Left hindlimb (tissue), 1 donor: ENCODE results near the gene MLST8.
A peak's percentile ranks its signal among the peaks of the same experiment; 100 is the strongest.
"Not testable (repeated sequence)": the region's sequence is repeated elsewhere in the genome, so short reads cannot be mapped to it uniquely, and the experiment has no call there.

Experiments
- DNase-seq: peaks from one replicate; pipeline ENCODE4 v3.0.0-alpha.2; 2018

The MLST8 gene

DNA sequence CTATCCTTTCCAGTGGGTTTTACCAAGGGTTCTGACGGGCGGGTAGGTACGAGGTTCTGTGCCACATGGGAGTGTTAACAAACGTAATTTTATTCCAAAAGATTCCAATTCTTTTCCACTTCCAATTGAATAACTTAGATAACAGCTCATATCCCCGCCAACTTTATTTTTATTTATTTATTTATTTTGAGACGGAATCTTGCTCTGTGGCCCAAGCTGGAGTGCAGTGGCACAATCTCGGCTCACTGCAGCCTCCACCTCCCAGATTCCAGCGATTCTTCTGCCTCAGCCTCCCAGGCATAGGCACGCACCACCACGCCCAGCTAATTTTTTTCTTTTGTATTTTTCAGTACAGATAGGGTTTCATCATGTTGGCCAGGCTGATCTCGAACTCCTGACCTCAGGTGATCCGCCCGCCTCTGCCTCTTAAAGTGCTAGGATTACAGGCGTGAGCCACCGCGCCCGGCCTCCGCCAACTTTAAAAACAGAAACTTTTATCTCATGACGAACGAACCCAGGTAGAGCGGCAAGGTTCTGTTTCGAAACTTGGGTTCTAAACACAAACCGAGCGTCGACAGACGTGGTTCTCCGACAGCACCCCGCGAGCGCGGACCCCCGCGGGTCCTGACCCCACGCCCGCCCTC lies 45.5 kb downstream of the MLST8 start:
- peak; percentile 29 for DNase-seq

DNA sequence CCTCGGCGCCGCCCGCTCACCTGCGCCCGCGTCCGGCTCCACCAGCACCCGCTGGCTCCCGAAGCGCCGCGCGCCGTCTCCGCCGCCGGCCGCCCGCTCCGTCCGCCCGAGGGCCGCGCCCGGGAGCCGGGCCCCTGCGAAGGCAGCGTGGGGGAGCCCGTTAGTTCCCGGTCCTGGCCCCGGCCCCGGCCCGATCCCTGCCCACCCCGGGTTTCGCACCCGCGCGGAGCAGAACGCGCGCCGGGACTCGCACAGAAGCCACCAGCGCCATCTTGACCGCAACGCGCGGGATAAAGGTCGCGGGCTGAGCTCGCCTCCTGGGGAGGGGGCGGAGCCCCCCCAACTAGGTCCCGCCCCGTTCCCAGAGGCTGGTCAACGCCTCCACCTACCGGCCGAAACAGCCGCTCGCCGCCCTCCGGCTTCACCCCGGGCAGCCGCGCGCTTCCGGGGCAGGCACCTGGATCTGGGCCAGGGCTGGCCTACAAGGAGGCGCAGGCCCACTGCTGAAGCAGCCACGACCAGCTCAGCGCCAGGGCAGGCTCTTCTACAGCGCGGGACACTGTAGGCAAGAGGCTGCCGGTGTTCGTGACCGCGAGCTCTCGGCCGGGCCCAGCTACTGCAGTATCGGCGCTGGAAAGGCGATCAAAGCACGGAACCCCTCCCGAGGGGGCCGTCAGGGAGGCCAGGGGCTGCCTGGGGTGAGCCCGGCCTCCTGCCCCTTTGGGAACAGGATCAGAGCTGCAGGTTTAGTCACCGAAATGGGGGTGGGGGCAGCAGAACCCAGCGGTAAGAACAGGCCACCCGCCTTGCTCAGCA lies 46.2 kb downstream of the MLST8 start, which contains the start of gene ECI1:
Gene ECI1, minus strand, starts transcription at position 292 of the 816 bp plus-strand sequence. Its CDS starts 21 bp downstream, at position 271.
- DNase-seq, result peak; percentile 96

DNA sequence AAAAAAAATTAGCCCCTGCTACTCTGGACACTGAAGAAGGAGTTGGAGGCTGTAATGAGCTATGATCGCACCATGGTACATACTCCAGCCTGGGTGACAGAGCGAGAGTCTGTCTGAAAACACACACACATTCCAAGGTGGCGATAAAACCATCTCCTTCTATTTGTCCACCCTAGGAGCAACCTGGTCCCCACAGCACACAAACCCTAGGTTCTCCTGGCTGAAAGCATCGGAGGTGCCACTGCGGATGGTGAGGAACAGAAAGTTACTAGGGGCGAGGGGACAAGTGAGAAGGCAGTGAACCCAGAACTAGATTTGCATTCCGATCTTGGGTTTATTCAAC lies 47.5 kb downstream of the MLST8 start:
- DNase-seq, result no peak

DNA sequence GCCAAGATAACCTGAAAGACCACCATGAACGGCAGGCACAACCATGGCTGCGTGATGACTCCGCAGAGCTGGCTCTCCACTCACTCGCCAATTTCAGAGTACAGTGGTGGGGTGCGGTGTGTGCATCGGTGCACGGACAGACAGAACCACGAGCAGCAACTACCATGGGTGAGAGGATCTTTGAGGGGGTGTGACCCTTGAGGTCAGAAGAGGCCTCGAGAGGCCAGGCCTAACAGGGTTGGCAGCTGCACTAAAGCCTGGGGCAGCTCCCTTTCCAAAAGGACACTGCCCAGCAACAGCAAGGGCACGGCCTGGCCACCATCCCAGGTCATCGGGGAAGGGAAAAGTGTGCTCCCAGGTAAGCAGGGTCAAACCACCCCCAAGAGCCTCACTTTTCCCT lies 48.0 kb downstream of the MLST8 start:
- DNase-seq, result peak; percentile 27

GRCh38 chr16:2256531-2257140 lies 51.4 kb downstream of the MLST8 start:
- no peak for DNase-seq

DNA sequence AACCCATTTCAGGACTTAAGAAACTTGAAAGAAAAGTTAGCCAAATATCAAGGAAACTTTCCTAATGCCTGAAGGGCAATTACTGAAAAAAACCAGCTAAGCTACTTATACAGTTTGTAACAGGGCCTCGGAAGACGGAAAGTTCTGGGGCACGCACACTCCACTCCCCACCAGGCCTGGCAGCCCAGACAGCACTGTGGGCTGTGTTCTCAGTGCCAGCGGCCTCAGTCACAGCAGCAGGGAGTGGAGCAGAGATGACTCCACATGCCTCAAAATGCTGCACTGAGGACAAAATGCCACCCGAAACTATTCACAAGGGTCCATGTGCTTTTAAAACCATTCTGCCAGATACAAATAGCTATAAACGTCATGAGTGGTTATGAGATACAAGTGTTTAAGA lies 52.5 kb downstream of the MLST8 start:
- no peak for DNase-seq

DNA sequence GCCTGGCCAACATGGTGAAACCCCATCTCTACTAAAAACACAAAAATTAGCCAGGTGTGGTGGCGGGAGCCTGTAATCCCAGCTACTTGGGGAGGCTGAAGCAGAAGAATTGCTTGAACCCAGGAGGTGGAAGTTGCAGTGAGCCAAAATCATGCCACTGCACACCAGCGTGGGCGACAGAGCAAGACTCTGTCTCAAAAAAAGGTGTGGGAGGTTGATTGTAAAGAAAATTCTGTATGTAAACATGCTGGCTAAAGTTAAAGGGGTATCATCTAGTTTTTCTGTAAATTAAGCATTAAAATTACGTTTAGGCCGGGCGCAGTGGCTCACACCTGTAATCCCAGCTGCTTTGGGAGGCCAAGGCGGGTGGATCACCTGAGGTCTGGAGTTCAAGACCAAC lies 53.3 kb downstream of the MLST8 start:
- DNase-seq, result not testable (repeated sequence)
